ENCODE data around the gene PRDM5. TPM values are rescaled to one million over a fixed set of nuclear protein-coding genes. Genes with fewer than 3 reads are reported as not detected.

PRDM5 gene
- total RNA-seq, 1 donor from 2014 or later: 7.3 TPM

DNA sequence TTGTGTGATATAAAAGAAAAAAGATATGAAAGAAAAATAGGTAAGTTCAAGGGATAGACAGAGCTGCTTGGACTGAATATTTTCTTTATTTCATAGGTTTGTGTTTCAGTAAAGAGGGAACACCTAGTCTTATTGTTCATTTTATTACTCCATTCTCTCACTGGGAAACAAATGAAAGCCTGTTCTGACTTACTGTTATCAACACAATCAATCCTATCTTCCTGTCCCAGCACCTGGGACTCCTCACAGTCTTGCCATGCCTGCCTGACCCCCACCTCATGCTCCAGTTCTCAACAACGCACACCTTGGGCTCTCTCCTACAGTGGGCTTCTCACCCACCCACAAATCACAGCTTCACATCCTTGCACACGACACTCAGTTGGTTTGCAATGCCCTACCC, 189.5 kb downstream of the PRDM5 start:
- Histone ChIP-seq H3K4me3 (ENCODE audit: low read depth, low read length) (no peak overlapping the region), H3K36me3 (ENCODE audit: control insufficient read depth, insufficient read depth, low read length) (no peaks in the 10 kb centered on the region), H3K27me3 (ENCODE audit: control insufficient read depth, insufficient read depth, low read length) (no peaks in the 10 kb centered on the region)
- TF ChIP-seq CTCF (IDR thresholded peaks at IDR 0.05; ENCODE audit: insufficient read depth, low read length, poor library complexity, severe bottlenecking): no peak
- DNase-seq (ENCODE audit: low read depth): no peak

- DNase-seq (ENCODE audit: low read depth): peak; percentile 25
- TF ChIP-seq CTCF (IDR thresholded peaks at IDR 0.05; ENCODE audit: insufficient read depth, low read length, poor library complexity, severe bottlenecking): no peak
Observed at GRCh38 chr4:120731561-120731960, 191.0 kb downstream of the PRDM5 start.

GRCh38 chr4:120730777-120731320, 191.7 kb downstream of the PRDM5 start:
- no peak for TF ChIP-seq CTCF (IDR thresholded peaks at IDR 0.05; ENCODE audit: insufficient read depth, low read length, poor library complexity, severe bottlenecking)
- no peaks in the 10 kb centered on the region for H3K36me3 ChIP-seq (ENCODE audit: control insufficient read depth, insufficient read depth, low read length)
- H3K4me3 ChIP-seq (ENCODE audit: low read depth, low read length): no peak overlapping the region
- no peaks in the 10 kb centered on the region for H3K27me3 ChIP-seq (ENCODE audit: control insufficient read depth, insufficient read depth, low read length)
- DNase-seq (ENCODE audit: low read depth): no peak

More at GRCh38 chr4:120731561-120731960, 191.0 kb downstream of the PRDM5 start:
- Histone ChIP-seq H3K27me3 (ENCODE audit: control insufficient read depth, insufficient read depth, low read length) (no peaks in the 10 kb centered on the region), H3K4me3 (ENCODE audit: low read depth, low read length) (no peak overlapping the region), H3K36me3 (ENCODE audit: control insufficient read depth, insufficient read depth, low read length) (no peaks in the 10 kb centered on the region)

GRCh38 chr4:120728892-120729675, 193.4 kb downstream of the PRDM5 start:
- no peaks in the 10 kb centered on the region for H3K36me3 ChIP-seq (ENCODE audit: control insufficient read depth, insufficient read depth, low read length)
- H3K27me3 ChIP-seq (ENCODE audit: control insufficient read depth, insufficient read depth, low read length): no peaks in the 10 kb centered on the region
- no peak for TF ChIP-seq CTCF (IDR thresholded peaks at IDR 0.05; ENCODE audit: insufficient read depth, low read length, poor library complexity, severe bottlenecking)
- DNase-seq (ENCODE audit: low read depth): no peak
- H3K4me3 ChIP-seq (ENCODE audit: low read depth, low read length): no peak overlapping the region

DNA sequence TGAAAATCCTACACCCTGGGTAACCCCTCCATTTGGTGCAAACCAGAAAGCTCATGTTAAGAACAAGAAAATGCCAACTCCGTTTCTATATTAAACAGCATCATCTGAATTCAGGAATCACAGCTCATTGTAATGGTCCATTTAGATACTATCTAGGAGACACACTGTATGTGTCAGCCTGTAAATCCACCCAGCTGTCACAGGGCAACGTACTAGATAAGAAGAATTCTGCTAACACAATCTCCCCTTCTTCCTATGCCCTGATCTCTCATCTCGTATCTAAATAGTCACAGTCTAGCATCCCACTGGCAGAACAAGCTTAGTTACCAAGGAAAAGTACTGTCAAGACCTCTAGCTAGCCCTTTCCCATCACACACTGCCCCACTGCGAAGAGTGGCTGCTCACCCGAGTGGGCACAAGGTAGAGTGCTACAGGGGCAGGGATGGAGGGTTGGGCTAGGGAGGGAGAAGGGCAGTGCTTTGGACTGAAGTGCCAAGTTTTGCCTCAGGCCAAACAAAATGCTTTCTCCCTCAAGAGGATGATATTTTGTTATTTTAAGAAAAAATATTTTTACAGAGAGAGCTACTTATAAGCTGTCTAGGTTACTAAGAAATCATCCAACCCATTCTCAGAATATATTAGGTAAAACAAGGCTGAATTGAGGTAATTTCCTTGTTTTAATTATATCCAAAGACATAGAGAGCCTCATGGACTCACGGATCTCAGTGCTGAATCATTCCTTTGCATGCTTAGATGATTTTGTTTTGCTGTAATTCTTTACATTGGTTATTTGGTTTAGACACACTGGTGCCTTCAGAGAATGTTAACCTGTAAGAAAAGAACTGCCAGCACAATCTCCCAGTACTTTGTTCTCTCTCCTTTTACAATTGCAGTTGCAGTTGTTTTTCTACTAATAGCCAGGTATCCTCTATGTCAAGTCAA, 196.6 kb downstream of the PRDM5 start:
- Histone ChIP-seq H3K27me3 (ENCODE audit: control insufficient read depth, insufficient read depth, low read length) (no peaks in the 10 kb centered on the region), H3K4me3 (ENCODE audit: low read depth, low read length) (no peak overlapping the region), H3K36me3 (ENCODE audit: control insufficient read depth, insufficient read depth, low read length) (no peaks in the 10 kb centered on the region)
- peak; percentile 16 for DNase-seq (ENCODE audit: low read depth)
- TF ChIP-seq CTCF (IDR thresholded peaks at IDR 0.05; ENCODE audit: insufficient read depth, low read length, poor library complexity, severe bottlenecking): no peak
